22Rv1 (cell line): Measurements from ENCODE around the gene PRKAR1B.

ENCODE experiments used
- CTCF ChIP-seq: fragments of 450-650 bp; IDR thresholded peaks from 2 replicates; pipeline ENCODE4 v1.5.1; 2017; ENCODE audit warnings: mild to moderate bottlenecking
- ZFX ChIP-seq: fragments of 450-650 bp; IDR thresholded peaks from 2 replicates; pipeline ENCODE4 v1.6.1; 2017; ENCODE audit warnings: antibody characterized with exemption, borderline replicate concordance

- TF ChIP-seq CTCF: no peak
- no peak for TF ChIP-seq ZFX
These were observed 215.0 kb downstream of the PRKAR1B start for GRCh38 chr7:512146-512510.
